LNCaP clone FGC (cell line): ENCODE measurements around the gene SLC6A13.

ENCODE experiments used
- DNase-seq: peaks from one replicate; pipeline ENCODE4 v3.0.0-alpha.2; 2011; ENCODE audit warnings: low read depth
- H3K4me3 ChIP-seq: 2 replicates; pipeline ENCODE4 v1.5.1; 2011; ENCODE audit warnings: mild to moderate bottlenecking, low read depth, low read length, control low read depth
- CTCF ChIP-seq: IDR thresholded peaks from 2 replicates; pipeline ENCODE4 v1.5.1; 2012; ENCODE audit warnings: mild to moderate bottlenecking; ENCODE audit not compliant: control insufficient read depth, insufficient read depth; ENCODE audit errors: extremely low read depth

Gene SLC6A13

GRCh38 chr12:179885-180284 lies 82.8 kb downstream of the SLC6A13 start:
- no peak for TF ChIP-seq CTCF
- no peak for DNase-seq
- no peak overlapping the region for H3K4me3 ChIP-seq

- TF ChIP-seq CTCF: no peak
- DNase-seq: peak; percentile 25
- no peak overlapping the region for H3K4me3 ChIP-seq
Measured at GRCh38 chr12:179131-179884, 83.3 kb downstream of the SLC6A13 start.

GRCh38 chr12:178829-179109 lies 83.9 kb downstream of the SLC6A13 start:
- no peak for DNase-seq
- H3K4me3 ChIP-seq: no peak overlapping the region
- no peak for TF ChIP-seq CTCF

- H3K4me3 ChIP-seq: no peak overlapping the region
- DNase-seq: no peak
- TF ChIP-seq CTCF: no peak
Measured at GRCh38 chr12:177980-178828, 84.4 kb downstream of the SLC6A13 start.

GRCh38 chr12:177336-177979 lies 85.2 kb downstream of the SLC6A13 start:
- H3K4me3 ChIP-seq: no peak overlapping the region

More at GRCh38 chr12:177336-177979, 85.2 kb downstream of the SLC6A13 start:
- no peak for DNase-seq
- TF ChIP-seq CTCF: no peak
